HL-60 (cell line): Measurements from ENCODE around the gene DNAL1.

Experiments
- DNase-seq, 2 experiments: peaks; one replicate each; pipeline ENCODE4 v3.0.0-alpha.2; 2010 to 2020; ENCODE audit warnings: low read depth in 1 of 2, low spot score in 1 of 2
- H3K27ac ChIP-seq: fragments of 250-450 bp; sonication (Bioruptor Pico); replicated peaks from 2 replicates; pipeline ENCODE4 v1.5.1; 2020; ENCODE audit warnings: mild to moderate bottlenecking, moderate library complexity
- H3K27me3 ChIP-seq: fragments of 250-450 bp; sonication (Bioruptor Pico); 2 replicates; pipeline ENCODE4 v1.5.1; 2021; ENCODE audit warnings: mild to moderate bottlenecking, moderate library complexity; ENCODE audit not compliant: insufficient read depth, poor library complexity, severe bottlenecking
- H3K4me3 ChIP-seq: replicated peaks from 2 replicates; pipeline ENCODE4 v1.5.1; 2011; ENCODE audit warnings: mild to moderate bottlenecking, control low read depth, low read length; ENCODE audit not compliant: insufficient read depth
- CTCF ChIP-seq: IDR thresholded peaks from one replicate; pipeline ENCODE4 v1.5.1; 2011; ENCODE audit warnings: low read length, control low read depth, inconsistent platforms; ENCODE audit not compliant: insufficient read depth
- GABPA ChIP-seq: IDR thresholded peaks from 2 replicates; pipeline ENCODE4 v1.6.1; 2012; ENCODE audit warnings: low read depth
- POLR2AphosphoS5 ChIP-seq: IDR thresholded peaks from 2 replicates; pipeline ENCODE4 v1.6.1; 2012; ENCODE audit warnings: low read depth
- REST ChIP-seq: IDR thresholded peaks from 2 replicates; pipeline ENCODE4 v1.6.1; 2012; ENCODE audit warnings: low read depth; ENCODE audit not compliant: insufficient replicate concordance
- SPI1 ChIP-seq: IDR thresholded peaks from 2 replicates; pipeline ENCODE4 v1.6.1; 2012; ENCODE audit warnings: low read depth, mild to moderate bottlenecking, borderline replicate concordance

DNAL1 gene

GRCh38 chr14:73721101-73721821 is 76.5 kb downstream of the DNAL1 start:
- Histone ChIP-seq H3K27ac (no peak overlapping the region), H3K4me3 (no peak overlapping the region), H3K27me3 (no peaks in the 10 kb centered on the region)
- no peak for TF ChIP-seq REST
- no peak for TF ChIP-seq CTCF
- TF ChIP-seq POLR2AphosphoS5 = no peak
- no peak for TF ChIP-seq GABPA
- no peak for TF ChIP-seq SPI1
- DNase-seq = no peak

- no peak overlapping the region for H3K27ac ChIP-seq
- DNase-seq = no peak
These were observed 77.8 kb downstream of the DNAL1 start for GRCh38 chr14:73722581-73722980.

More at GRCh38 chr14:73722581-73722980, 77.8 kb downstream of the DNAL1 start:
- TF ChIP-seq REST = no peak
- TF ChIP-seq SPI1 = no peak
- TF ChIP-seq POLR2AphosphoS5 = no peak
- TF ChIP-seq CTCF = no peak
- no peak for TF ChIP-seq GABPA
- no peaks in the 10 kb centered on the region for H3K27me3 ChIP-seq
- no peak overlapping the region for H3K4me3 ChIP-seq
